OCI-LY7 (cell line): ENCODE results near the gene NACC1.

Source experiments
- CTCF ChIP-seq: fragments of 200-600 bp; sonication (generic); conservative IDR thresholded peaks from 2 replicates; pipeline ENCODE4 v1.5.1; 2014; ENCODE audit warnings: mild to moderate bottlenecking, antibody characterized with exemption, low read length, moderate library complexity, mixed read lengths
- EZH2phosphoT487 ChIP-seq: fragments of 200-600 bp; sonication (generic); IDR thresholded peaks from 2 replicates; pipeline ENCODE4 v1.6.1; 2018; ENCODE audit warnings: low read depth, borderline replicate concordance, mild to moderate bottlenecking, mixed run types, antibody characterized with exemption, low read length, moderate library complexity, mixed read lengths

DNA sequence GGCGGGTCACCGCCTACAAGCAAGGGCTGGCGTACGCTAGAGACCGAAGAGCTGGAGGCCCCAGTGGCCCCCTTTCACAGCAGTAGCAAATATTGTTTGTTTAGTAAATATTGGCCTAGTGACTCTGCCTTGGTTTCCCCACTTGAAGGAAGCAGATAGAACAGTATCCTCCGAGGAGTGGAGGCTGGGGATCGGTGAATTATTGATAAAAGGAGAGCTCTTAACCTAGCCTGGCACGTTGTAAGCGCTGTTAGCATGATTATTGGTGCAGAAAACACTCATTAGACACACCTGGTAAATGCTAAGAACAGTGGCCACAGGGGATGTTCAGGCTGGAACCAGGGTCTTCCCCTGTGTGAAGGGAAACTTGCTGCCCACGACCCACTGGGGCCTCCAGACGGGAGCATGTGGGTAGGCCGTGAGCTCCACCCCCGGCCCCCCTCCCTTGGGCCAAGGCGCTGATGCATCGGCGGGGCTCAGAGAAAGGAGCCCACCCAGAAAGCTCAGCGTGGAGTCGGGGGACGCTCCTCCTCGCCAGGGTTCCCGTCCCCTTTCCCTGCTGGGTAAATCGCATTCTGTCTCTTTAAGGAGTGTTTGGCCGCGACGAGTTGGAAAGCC lies 34.4 kb downstream of the NACC1 start:
- TF ChIP-seq CTCF (no peak), EZH2phosphoT487 (no peak)
